Measurements from ENCODE around the gene SEC61B.
A peak's percentile ranks its signal among the peaks of the same experiment; 100 is the strongest.

SEC61B gene

GRCh38 chr9:99221266-99221620, 839 bp upstream of the SEC61B start:
- peak overlapping the region; percentile 90 for H3K9ac ChIP-seq (ENCODE audit: low read length)
- H3F3A ChIP-seq (ENCODE audit: insufficient read depth) = peaks cover 22% of the 10 kb centered on the region; the same call in 1 of the 2 replicates
- H3K36me3 ChIP-seq (ENCODE audit: low read length) = peaks cover 49% of the 10 kb centered on the region
- peak overlapping the region; percentile 85 for H3K27ac ChIP-seq (ENCODE audit: low read depth, low read length)
- peaks cover 24% of the 10 kb centered on the region for H4K20me1 ChIP-seq (ENCODE audit: low read depth, low read length)
- H3K27me3 ChIP-seq (ENCODE audit: low read length) = no peaks in the 10 kb centered on the region
- peak overlapping the region; percentile 96 for H3K4me3 ChIP-seq (ENCODE audit: insufficient read depth, low read length, poor library complexity, severe bottlenecking)
- no peak for TF ChIP-seq CTCF (IDR thresholded peaks at IDR 0.05; ENCODE audit: insufficient read depth, low read length, poor library complexity, severe bottlenecking)
- no peak for TF ChIP-seq EZH2phosphoT487 (conservative IDR thresholded peaks at IDR 0.05; ENCODE audit: low read length)
- H3K79me2 ChIP-seq (ENCODE audit: insufficient read depth, low read length) = peaks cover 99% of the 10 kb centered on the region
- H3K9me3 ChIP-seq (ENCODE audit: insufficient read depth, low read length) = no peaks in the 10 kb centered on the region
- H3K9me2 ChIP-seq (replicated peaks; ENCODE audit: insufficient read depth, low read length) = no peaks in the 10 kb centered on the region
- no peak overlapping the region for H2AFZ ChIP-seq (ENCODE audit: low read depth, low read length, severe bottlenecking)
- H3K4me2 ChIP-seq (ENCODE audit: low read depth, low read length, poor library complexity, severe bottlenecking) = peak overlapping the region; percentile 90

GRCh38 chr9:99222416-99223270, 561 bp downstream of the SEC61B start:
- H3K79me2 ChIP-seq (ENCODE audit: insufficient read depth, low read length) = peaks cover 91% of the 10 kb centered on the region
- H3K4me2 ChIP-seq (ENCODE audit: low read depth, low read length, poor library complexity, severe bottlenecking) = peak overlapping the region; percentile 90
- TF ChIP-seq EZH2phosphoT487 (conservative IDR thresholded peaks at IDR 0.05; ENCODE audit: low read length) = no peak
- TF ChIP-seq CTCF (IDR thresholded peaks at IDR 0.05; ENCODE audit: insufficient read depth, low read length, poor library complexity, severe bottlenecking) = no peak
- peak overlapping the region; percentile 85 for H3K27ac ChIP-seq (ENCODE audit: low read depth, low read length)
- H3K27me3 ChIP-seq (ENCODE audit: low read length) = no peaks in the 10 kb centered on the region
- no peaks in the 10 kb centered on the region for H3K9me3 ChIP-seq (ENCODE audit: insufficient read depth, low read length)
- H3F3A ChIP-seq (ENCODE audit: insufficient read depth) = peaks cover 13% of the 10 kb centered on the region; the same call in 1 of the 2 replicates
- peaks cover 15% of the 10 kb centered on the region for H4K20me1 ChIP-seq (ENCODE audit: low read depth, low read length)
- H3K36me3 ChIP-seq (ENCODE audit: low read length) = peaks cover 42% of the 10 kb centered on the region
- H2AFZ ChIP-seq (ENCODE audit: low read depth, low read length, severe bottlenecking) = peak overlapping the region; percentile 32
- peak overlapping the region; percentile 96 for H3K4me3 ChIP-seq (ENCODE audit: insufficient read depth, low read length, poor library complexity, severe bottlenecking)
- H3K9me2 ChIP-seq (replicated peaks; ENCODE audit: insufficient read depth, low read length) = no peaks in the 10 kb centered on the region
- peak overlapping the region; percentile 90 for H3K9ac ChIP-seq (ENCODE audit: low read length)

GRCh38 chr9:99224445-99224844, 2.4 kb downstream of the SEC61B start:
- peaks cover 41% of the 10 kb centered on the region for H3K36me3 ChIP-seq (ENCODE audit: low read length)
- H3K9me2 ChIP-seq (replicated peaks; ENCODE audit: insufficient read depth, low read length) = no peaks in the 10 kb centered on the region
- H3K79me2 ChIP-seq (ENCODE audit: insufficient read depth, low read length) = peaks cover 73% of the 10 kb centered on the region
- no peak for TF ChIP-seq EZH2phosphoT487 (conservative IDR thresholded peaks at IDR 0.05; ENCODE audit: low read length)
- no peak for TF ChIP-seq CTCF (IDR thresholded peaks at IDR 0.05; ENCODE audit: insufficient read depth, low read length, poor library complexity, severe bottlenecking)
- H3F3A ChIP-seq (ENCODE audit: insufficient read depth) = peaks cover 22% of the 10 kb centered on the region
- H3K4me3 ChIP-seq (ENCODE audit: insufficient read depth, low read length, poor library complexity, severe bottlenecking) = peak overlapping the region; percentile 96
- H3K4me2 ChIP-seq (ENCODE audit: low read depth, low read length, poor library complexity, severe bottlenecking) = peak overlapping the region; percentile 90
- no peaks in the 10 kb centered on the region for H3K9me3 ChIP-seq (ENCODE audit: insufficient read depth, low read length)
- peak overlapping the region; percentile 90 for H3K9ac ChIP-seq (ENCODE audit: low read length)
- peaks cover 11% of the 10 kb centered on the region for H4K20me1 ChIP-seq (ENCODE audit: low read depth, low read length)
- H2AFZ ChIP-seq (ENCODE audit: low read depth, low read length, severe bottlenecking) = no peak overlapping the region
- peak overlapping the region; percentile 57 for H3K27ac ChIP-seq (ENCODE audit: low read depth, low read length)
- no peaks in the 10 kb centered on the region for H3K27me3 ChIP-seq (ENCODE audit: low read length)

All from SU-DHL-6 (cell line).